Mesenchymal stem cell (in vitro differentiated cells and primary cell): ENCODE data around the gene ADCY10.

ENCODE experiments used
- DNase-seq: peaks from one replicate; pipeline ENCODE4 v3.0.0-alpha.2; 2013
- H2AFZ ChIP-seq: one replicate; pipeline ENCODE4 v1.6.1; 2013; ENCODE audit warnings: low read depth, mild to moderate bottlenecking, control low read depth, inconsistent platforms, low read length, moderate library complexity
- H2AK5ac ChIP-seq: 2 replicates; pipeline ENCODE4 v1.6.1; 2013; ENCODE audit warnings: low read length, moderate library complexity, mild to moderate bottlenecking, inconsistent platforms; ENCODE audit not compliant: severe bottlenecking
- H2BK120ac ChIP-seq: one replicate; pipeline ENCODE4 v1.6.1; 2013; ENCODE audit warnings: low read depth, mild to moderate bottlenecking, inconsistent platforms, low read length, moderate library complexity
- H2BK12ac ChIP-seq, 2 experiments: one replicate each; pipeline ENCODE4 v1.6.1; 2013; ENCODE audit warnings: inconsistent platforms in 2 of 2, low read length in 2 of 2, mild to moderate bottlenecking in 2 of 2, moderate library complexity in 2 of 2, control low read depth in 1 of 2
- H2BK15ac ChIP-seq: one replicate; pipeline ENCODE4 v1.6.1; 2013; ENCODE audit warnings: mild to moderate bottlenecking, low read depth, inconsistent platforms; ENCODE audit not compliant: poor library complexity, severe bottlenecking
- H2BK5ac ChIP-seq: 2 replicates; pipeline ENCODE4 v1.6.1; 2013; ENCODE audit warnings: low read depth, mild to moderate bottlenecking, low read length, control low read depth, inconsistent platforms; ENCODE audit not compliant: poor library complexity, severe bottlenecking
- H3K14ac ChIP-seq, 2 experiments: one replicate each; pipeline ENCODE4 v1.6.1; 2013; ENCODE audit warnings: inconsistent platforms in 2 of 2, low read length in 2 of 2, control low read depth in 1 of 2, mild to moderate bottlenecking in 1 of 2, moderate library complexity in 1 of 2
- H3K18ac ChIP-seq, 2 experiments: one replicate each; pipeline ENCODE4 v1.6.1; 2013; ENCODE audit warnings: inconsistent platforms in 2 of 2, low read length in 2 of 2, control low read depth in 1 of 2, low read depth in 1 of 2, mild to moderate bottlenecking in 1 of 2
- H3K23ac ChIP-seq, 2 experiments: one replicate each; pipeline ENCODE4 v1.6.1; 2013; ENCODE audit warnings: inconsistent platforms in 2 of 2, low read length in 2 of 2, mild to moderate bottlenecking in 2 of 2, moderate library complexity in 2 of 2, control low read depth in 1 of 2
- H3K27ac ChIP-seq: 2 replicates; pipeline ENCODE4 v1.5.1; 2013; ENCODE audit warnings: mild to moderate bottlenecking, moderate library complexity, low read length, control low read depth, inconsistent platforms; ENCODE audit not compliant: poor library complexity, severe bottlenecking
- H3K27me3 ChIP-seq, 2 experiments: 2 replicates each; pipeline versions ENCODE4 v1.6.1 to v1.7.0; 2013; ENCODE audit warnings: low read length in 2 of 2, mild to moderate bottlenecking in 2 of 2, moderate library complexity in 2 of 2, control low read depth in 1 of 2, inconsistent platforms in 1 of 2; ENCODE audit not compliant: control insufficient read depth in 1 of 2, insufficient read depth in 1 of 2
- H3K36me3 ChIP-seq, 2 experiments: 2 replicates each; pipeline versions ENCODE4 v1.6.1 to v1.7.0; 2013; ENCODE audit warnings: low read length in 2 of 2, control low read depth in 1 of 2, inconsistent platforms in 1 of 2, low read depth in 1 of 2, mild to moderate bottlenecking in 1 of 2; ENCODE audit not compliant: insufficient read depth in 2 of 2, control insufficient read depth in 1 of 2
- H3K4ac ChIP-seq, 2 experiments: one replicate each; pipeline ENCODE4 v1.6.1; 2013; ENCODE audit warnings: inconsistent platforms in 2 of 2, low read length in 2 of 2, mild to moderate bottlenecking in 2 of 2, moderate library complexity in 2 of 2, control low read depth in 1 of 2, low read depth in 1 of 2
- H3K4me1 ChIP-seq: 2 replicates; pipeline ENCODE4 v1.6.1; 2013; ENCODE audit warnings: low read depth, low read length, control low read depth; ENCODE audit not compliant: control insufficient read depth, insufficient read depth
- H3K4me2 ChIP-seq: 2 replicates; pipeline ENCODE4 v1.6.1; 2013; ENCODE audit warnings: low read length, mild to moderate bottlenecking, inconsistent platforms; ENCODE audit not compliant: poor library complexity, severe bottlenecking
- H3K4me3 ChIP-seq, 2 experiments: 2 replicates each; pipeline versions ENCODE4 v1.5.1 to v1.7.0; 2013; ENCODE audit warnings: low read length in 2 of 2, mild to moderate bottlenecking in 2 of 2, control low read depth in 1 of 2, low read depth in 1 of 2; ENCODE audit not compliant: insufficient read depth in 1 of 2
- H3K79me1 ChIP-seq: replicated peaks from 2 replicates; pipeline ENCODE4 v1.6.1; 2013; ENCODE audit warnings: mild to moderate bottlenecking, control low read depth, low read length, inconsistent platforms; ENCODE audit not compliant: poor library complexity, severe bottlenecking
- H3K9ac ChIP-seq: 2 replicates; pipeline ENCODE4 v1.7.0; 2013; ENCODE audit warnings: mild to moderate bottlenecking, low read length, moderate library complexity
- H3K9me3 ChIP-seq: 2 replicates; pipeline ENCODE4 v1.7.0; 2013; ENCODE audit warnings: mild to moderate bottlenecking, low read length; ENCODE audit not compliant: control insufficient read depth
- H4K8ac ChIP-seq: one replicate; pipeline ENCODE4 v1.6.1; 2013; ENCODE audit warnings: inconsistent platforms, mild to moderate bottlenecking, low read length, moderate library complexity
- H4K91ac ChIP-seq: one replicate; pipeline ENCODE4 v1.6.1; 2013; ENCODE audit warnings: mild to moderate bottlenecking, low read length, inconsistent platforms
- WGBS: methylation state at CpG from one replicate; pipeline ENCODE4 v1.1.7; 2013; ENCODE audit warnings: mixed read lengths; 5-methylcytosine and 5-hydroxymethylcytosine counted together

The ADCY10 gene

GRCh38 chr1:167784876-167785550 lies 128.9 kb downstream of the ADCY10 start:
- no peaks in the 10 kb centered on the region for H3K9me3 ChIP-seq
- no peak overlapping the region for H3K23ac ChIP-seq
- H4K8ac ChIP-seq, result no peak overlapping the region
- WGBS, result 98% methylated on average over 3 of the region's 3 CpGs
- no peak overlapping the region for H2AK5ac ChIP-seq
- DNase-seq, result no peak
- H3K27me3 ChIP-seq, result no peaks in the 10 kb centered on the region
- no peak overlapping the region for H3K4me3 ChIP-seq
- no peak overlapping the region for H2BK12ac ChIP-seq
- H4K91ac ChIP-seq, result no peak overlapping the region
- no peak overlapping the region for H3K4me2 ChIP-seq
- H2BK15ac ChIP-seq, result no peak overlapping the region
- peaks cover 8 to 54% of the 10 kb centered on the region in 2 experiments for H3K36me3 ChIP-seq
- H2BK5ac ChIP-seq, result no peak overlapping the region
- no peak overlapping the region for H2AFZ ChIP-seq
- no peak overlapping the region for H2BK120ac ChIP-seq
- H3K4ac ChIP-seq, result no peak overlapping the region
- no peak overlapping the region for H3K14ac ChIP-seq
- peaks cover 6% of the 10 kb centered on the region for H3K4me1 ChIP-seq
- H3K9ac ChIP-seq, result peak overlapping the region; percentile 64
- H3K79me1 ChIP-seq, result peaks cover 14% of the 10 kb centered on the region
- no peak overlapping the region for H3K27ac ChIP-seq
- H3K18ac ChIP-seq, result no peak overlapping the region

DNA sequence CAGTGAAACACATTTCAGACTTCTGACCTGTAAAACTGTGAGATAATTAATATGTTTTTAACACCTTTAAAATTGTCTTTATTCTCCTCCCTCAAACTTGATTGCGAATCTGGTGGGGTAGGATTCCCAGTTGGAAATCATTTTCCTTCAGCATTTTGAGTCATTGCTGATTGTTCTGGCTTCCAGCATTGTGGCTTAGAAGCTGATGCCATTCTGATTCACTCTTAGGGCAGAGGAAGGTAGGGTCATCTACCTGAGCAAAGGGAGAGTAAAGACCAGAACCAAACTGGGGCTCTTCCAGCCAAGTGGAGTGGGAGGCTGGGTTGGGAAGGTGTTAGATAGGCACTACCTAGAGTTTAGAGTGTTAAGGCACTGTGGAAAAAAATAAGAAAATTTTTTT lies 131.0 kb downstream of the ADCY10 start:
- no peak overlapping the region for H3K4me3 ChIP-seq
- H4K8ac ChIP-seq, result no peak overlapping the region
- no peak overlapping the region for H3K14ac ChIP-seq
- no peak overlapping the region for H2BK5ac ChIP-seq
- H3K9me3 ChIP-seq, result no peaks in the 10 kb centered on the region
- no peak overlapping the region for H3K18ac ChIP-seq
- no peak overlapping the region for H3K27ac ChIP-seq
- no peak overlapping the region for H2BK15ac ChIP-seq
- no peak overlapping the region for H3K4ac ChIP-seq
- 96% methylated on average over 1 of the region's 1 CpG for WGBS
- H3K23ac ChIP-seq, result no peak overlapping the region
- no peak overlapping the region for H2AFZ ChIP-seq
- H3K4me1 ChIP-seq, result peaks cover 4% of the 10 kb centered on the region
- no peak overlapping the region for H3K9ac ChIP-seq
- H3K79me1 ChIP-seq, result peaks cover 16% of the 10 kb centered on the region
- DNase-seq, result no peak
- H3K36me3 ChIP-seq, result peaks cover 11 to 39% of the 10 kb centered on the region in 2 experiments
- H3K4me2 ChIP-seq, result no peak overlapping the region
- no peaks in the 10 kb centered on the region for H3K27me3 ChIP-seq
- no peak overlapping the region for H2BK120ac ChIP-seq
- no peak overlapping the region for H2BK12ac ChIP-seq
- H2AK5ac ChIP-seq, result no peak overlapping the region
- no peak overlapping the region for H4K91ac ChIP-seq

- WGBS, result no CpG with 5 or more reads among the region's 2 CpGs
- H3K9ac ChIP-seq, result no peak overlapping the region
- H2AK5ac ChIP-seq, result no peak overlapping the region
Observed at GRCh38 chr1:167781558-167781957, 132.4 kb downstream of the ADCY10 start.

GRCh38 chr1:167777269-167777650 lies 136.7 kb downstream of the ADCY10 start:
- WGBS, result 98% methylated on average over 5 of the region's 5 CpGs
- H2BK12ac ChIP-seq, result peak overlapping the region in 1 of 2 experiments; percentile 6
- H4K91ac ChIP-seq, result no peak overlapping the region
- H3K9me3 ChIP-seq, result no peaks in the 10 kb centered on the region
- H3K14ac ChIP-seq, result no peak overlapping the region
- no peak overlapping the region for H3K9ac ChIP-seq
- no peak overlapping the region for H4K8ac ChIP-seq
- H3K4me1 ChIP-seq, result peaks cover 2% of the 10 kb centered on the region
- H2BK120ac ChIP-seq, result no peak overlapping the region
- no peak overlapping the region for H2AK5ac ChIP-seq
- H3K4me2 ChIP-seq, result no peak overlapping the region
- H3K18ac ChIP-seq, result no peak overlapping the region
- no peak overlapping the region for H3K4me3 ChIP-seq
- peaks cover 16% of the 10 kb centered on the region for H3K79me1 ChIP-seq
- H2BK5ac ChIP-seq, result no peak overlapping the region
- H3K27me3 ChIP-seq, result no peaks in the 10 kb centered on the region
- H3K4ac ChIP-seq, result no peak overlapping the region
- no peak for DNase-seq
- no peak overlapping the region for H2AFZ ChIP-seq
- H3K36me3 ChIP-seq, result peaks cover 10 to 64% of the 10 kb centered on the region in 2 experiments
- H3K27ac ChIP-seq, result no peak overlapping the region
- H2BK15ac ChIP-seq, result no peak overlapping the region
- H3K23ac ChIP-seq, result no peak overlapping the region

More at GRCh38 chr1:167781558-167781957, 132.4 kb downstream of the ADCY10 start:
- Histone ChIP-seq H4K8ac (no peak overlapping the region), H2AFZ (no peak overlapping the region), H4K91ac (no peak overlapping the region), H3K27me3 (no peaks in the 10 kb centered on the region), H3K4ac (no peak overlapping the region), H3K9me3 (no peaks in the 10 kb centered on the region), H2BK120ac (no peak overlapping the region), H3K4me3 (no peak overlapping the region), H3K18ac (no peak overlapping the region), H3K36me3 (peaks cover 17 to 39% of the 10 kb centered on the region in 2 experiments), H3K23ac (no peak overlapping the region), H2BK12ac (no peak overlapping the region), H2BK5ac (no peak overlapping the region), H3K27ac (no peak overlapping the region), H3K14ac (no peak overlapping the region), H3K4me1 (peaks cover 4% of the 10 kb centered on the region), H3K4me2 (no peak overlapping the region), H2BK15ac (no peak overlapping the region), H3K79me1 (peaks cover 20% of the 10 kb centered on the region)
- DNase-seq, result no peak
